ENCODE results near the gene TBL1X.

The TBL1X gene

GRCh38 chrX:9770319-9770718 lies 305.5 kb downstream of the TBL1X start:
- H3K9me3 ChIP-seq = no peaks in the 10 kb centered on the region
- H3K36me3 ChIP-seq = no peaks in the 10 kb centered on the region
- no peak for DNase-seq
- H3K27me3 ChIP-seq = no peaks in the 10 kb centered on the region
- no peaks in the 10 kb centered on the region for H3K4me1 ChIP-seq
- TF ChIP-seq CTCF (IDR thresholded peaks at IDR 0.05; ENCODE audit: low read depth, low read length) = no peak
- H3K4me3 ChIP-seq (ENCODE audit: low read depth, low read length) = no peak overlapping the region

GRCh38 chrX:9772943-9773342 lies 308.1 kb downstream of the TBL1X start:
- no peaks in the 10 kb centered on the region for H3K4me1 ChIP-seq
- no peak for DNase-seq
- H3K9me3 ChIP-seq = no peaks in the 10 kb centered on the region
- no peaks in the 10 kb centered on the region for H3K27me3 ChIP-seq
- H3K36me3 ChIP-seq = no peaks in the 10 kb centered on the region
- TF ChIP-seq CTCF (IDR thresholded peaks at IDR 0.05; ENCODE audit: low read depth, low read length) = no peak
- H3K4me3 ChIP-seq (ENCODE audit: low read depth, low read length) = no peak overlapping the region

- Histone ChIP-seq H3K27me3 (no peaks in the 10 kb centered on the region), H3K4me3 (ENCODE audit: low read depth, low read length) (no peak overlapping the region), H3K4me1 (no peaks in the 10 kb centered on the region), H3K9me3 (no peaks in the 10 kb centered on the region), H3K36me3 (no peaks in the 10 kb centered on the region)
- no peak for DNase-seq
- no peak for TF ChIP-seq CTCF (IDR thresholded peaks at IDR 0.05; ENCODE audit: low read depth, low read length)
Observed at GRCh38 chrX:9775930-9776329, 311.1 kb downstream of the TBL1X start.

- Histone ChIP-seq H3K36me3 (no peaks in the 10 kb centered on the region), H3K27me3 (peaks cover 6% of the 10 kb centered on the region), H3K4me1 (no peaks in the 10 kb centered on the region), H3K4me3 (ENCODE audit: low read depth, low read length) (no peak overlapping the region), H3K9me3 (no peaks in the 10 kb centered on the region)
- no peak for DNase-seq
- no peak for TF ChIP-seq CTCF (IDR thresholded peaks at IDR 0.05; ENCODE audit: low read depth, low read length)
Observed at GRCh38 chrX:9781941-9782340, 317.1 kb downstream of the TBL1X start.

- H3K27me3 ChIP-seq = peaks cover 11% of the 10 kb centered on the region
- H3K36me3 ChIP-seq = no peaks in the 10 kb centered on the region
- DNase-seq = no peak
- no peak overlapping the region for H3K4me3 ChIP-seq (ENCODE audit: low read depth, low read length)
- no peaks in the 10 kb centered on the region for H3K9me3 ChIP-seq
- H3K4me1 ChIP-seq = no peaks in the 10 kb centered on the region
- TF ChIP-seq CTCF (IDR thresholded peaks at IDR 0.05; ENCODE audit: low read depth, low read length) = no peak
Observed at GRCh38 chrX:9784332-9784731, 319.5 kb downstream of the TBL1X start.

GRCh38 chrX:9785254-9785943 lies 320.5 kb downstream of the TBL1X start:
- H3K27me3 ChIP-seq = peaks cover 11% of the 10 kb centered on the region
- no peaks in the 10 kb centered on the region for H3K9me3 ChIP-seq
- H3K4me3 ChIP-seq (ENCODE audit: low read depth, low read length) = no peak overlapping the region
- H3K4me1 ChIP-seq = no peaks in the 10 kb centered on the region
- no peak for DNase-seq
- no peaks in the 10 kb centered on the region for H3K36me3 ChIP-seq
- no peak for TF ChIP-seq CTCF (IDR thresholded peaks at IDR 0.05; ENCODE audit: low read depth, low read length)

Measured in BE2C (cell line).